EL (cell line): ENCODE data around the gene MEOX1.
A peak's percentile ranks its signal among the peaks of the same experiment; 100 is the strongest.
"Not testable (repeated sequence)": the region's sequence is repeated elsewhere in the genome, so short reads cannot be mapped to it uniquely, and the experiment has no call there.

Experiments
- DNase-seq: peaks from one replicate; pipeline ENCODE4 v3.0.0-alpha.2; 2016

Gene MEOX1

DNA sequence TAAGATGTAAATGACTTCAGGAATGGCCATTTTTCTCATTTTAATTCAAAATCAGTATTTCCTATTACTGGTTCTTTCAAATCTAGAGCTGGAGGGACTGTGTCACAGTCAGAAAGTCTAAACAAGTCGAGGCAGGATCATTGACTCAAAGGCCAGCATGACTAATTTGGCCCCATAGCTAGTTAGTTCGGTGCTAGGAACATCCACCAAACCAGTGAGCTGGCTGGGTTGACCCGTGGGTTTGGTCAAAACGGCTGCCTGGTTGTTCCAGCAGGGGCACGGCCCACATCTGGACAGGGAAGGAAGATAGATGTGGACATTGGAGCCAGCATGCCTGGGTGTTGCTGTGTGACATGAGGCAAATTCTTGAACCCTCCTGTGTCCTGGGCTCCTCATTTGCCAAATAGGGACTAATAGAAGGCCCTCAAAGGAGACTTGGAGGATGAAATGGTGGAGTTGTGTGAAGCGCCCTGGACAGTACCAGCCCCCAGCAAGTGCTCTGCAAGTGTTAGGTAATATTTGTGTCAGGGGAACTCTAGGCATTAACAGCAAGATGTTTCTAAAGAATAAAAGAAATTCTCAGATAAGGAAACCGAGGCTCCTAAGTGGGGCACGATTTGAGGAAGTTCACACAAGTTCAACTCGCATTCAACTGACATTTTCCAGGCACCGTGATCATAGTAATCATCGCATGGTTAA is 46.2 kb downstream of the MEOX1 start:
- DNase-seq, result no peak

DNA sequence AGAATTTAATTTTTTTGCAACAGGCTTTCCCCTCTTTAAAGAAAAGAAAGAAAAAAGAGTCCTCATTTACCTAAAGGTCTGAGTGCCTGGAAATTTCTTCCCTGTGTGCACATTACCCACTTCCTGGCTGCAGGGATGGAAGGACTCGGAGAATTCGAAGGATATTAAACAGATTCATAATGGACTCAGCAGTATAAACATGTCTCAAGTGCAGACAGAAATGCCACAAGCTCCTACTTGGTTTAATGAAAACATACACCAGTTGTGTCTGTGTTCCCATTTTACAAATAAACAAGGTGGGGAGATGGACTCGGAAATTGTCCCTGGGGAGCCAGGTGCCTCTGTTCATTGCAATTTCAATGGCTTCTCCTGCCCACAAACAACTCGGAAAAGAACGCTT is 47.2 kb downstream of the MEOX1 start:
- DNase-seq, result no peak

DNA sequence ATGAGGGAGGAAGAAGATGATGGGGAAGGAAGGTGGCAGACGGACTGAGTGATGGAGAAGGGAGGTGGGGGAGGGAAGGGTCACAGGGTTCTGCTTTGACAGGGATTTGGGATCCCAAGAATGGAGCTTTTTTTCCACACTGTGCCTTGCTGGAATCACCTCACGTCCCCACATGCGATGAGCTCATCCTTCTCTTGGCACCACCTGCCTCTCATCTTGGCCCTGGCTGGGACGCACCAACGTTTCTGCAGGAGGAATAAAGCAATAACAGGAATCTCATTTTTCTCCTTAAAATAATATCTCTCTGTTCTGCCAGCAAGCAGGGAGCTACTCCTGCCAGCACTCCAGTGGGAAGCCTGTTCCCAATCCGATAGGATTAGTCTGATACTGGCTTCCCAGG is 47.8 kb downstream of the MEOX1 start:
- no peak for DNase-seq

DNA sequence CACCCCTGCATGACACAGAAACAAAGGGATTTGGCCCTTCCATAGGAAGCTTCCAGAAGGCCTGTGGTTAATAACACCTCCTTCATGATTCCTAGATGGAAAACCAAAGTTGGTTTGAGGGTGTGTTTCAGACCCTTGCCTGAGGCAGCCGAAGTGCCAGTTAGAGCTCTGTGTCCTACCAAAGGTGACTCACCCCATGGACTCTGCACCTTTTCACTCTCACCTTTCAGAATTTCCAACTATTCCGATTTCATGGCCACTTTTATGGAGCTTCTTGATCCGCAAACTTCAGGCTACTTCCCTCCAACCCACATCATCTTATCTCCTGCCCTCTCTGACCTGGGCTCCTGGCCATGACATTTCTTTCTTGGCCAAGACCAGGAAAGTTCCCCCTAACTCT is 49.2 kb downstream of the MEOX1 start:
- no peak for DNase-seq

DNA sequence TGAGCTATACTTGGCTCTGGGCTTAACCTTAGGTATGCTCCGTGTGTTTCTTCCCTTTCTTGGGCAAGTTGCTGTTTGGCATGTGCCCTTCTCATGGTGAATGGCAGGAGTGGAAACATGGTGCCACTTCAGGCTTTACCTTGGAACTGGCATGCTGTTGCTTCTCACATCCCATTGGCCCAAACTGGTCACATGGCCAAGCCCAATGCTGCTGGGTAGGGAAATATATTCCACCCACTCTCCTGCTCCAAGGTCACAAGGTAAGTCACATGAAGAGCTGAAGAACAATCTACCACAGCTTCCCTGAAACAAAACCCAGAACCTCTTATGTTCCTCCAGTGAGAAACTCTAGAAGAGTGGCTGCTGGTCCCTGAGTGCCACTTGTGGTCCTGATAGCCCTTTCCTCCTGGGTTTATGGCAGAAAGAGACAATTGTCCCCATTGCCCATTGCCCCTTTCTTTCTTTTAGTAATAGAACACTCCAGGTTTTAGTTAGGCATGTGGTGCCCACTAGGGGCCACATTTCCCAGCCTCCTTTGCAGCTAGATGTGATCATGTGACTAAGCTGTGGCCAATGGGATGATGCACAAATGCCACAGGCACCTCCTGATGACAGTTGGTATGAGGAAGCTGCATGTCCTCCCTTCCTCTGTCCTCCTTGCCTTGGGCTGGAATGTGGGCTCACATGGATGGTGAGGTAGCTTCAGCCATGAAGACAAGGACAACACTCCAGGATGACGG is 50.3 kb downstream of the MEOX1 start:
- no peak for DNase-seq

DNA sequence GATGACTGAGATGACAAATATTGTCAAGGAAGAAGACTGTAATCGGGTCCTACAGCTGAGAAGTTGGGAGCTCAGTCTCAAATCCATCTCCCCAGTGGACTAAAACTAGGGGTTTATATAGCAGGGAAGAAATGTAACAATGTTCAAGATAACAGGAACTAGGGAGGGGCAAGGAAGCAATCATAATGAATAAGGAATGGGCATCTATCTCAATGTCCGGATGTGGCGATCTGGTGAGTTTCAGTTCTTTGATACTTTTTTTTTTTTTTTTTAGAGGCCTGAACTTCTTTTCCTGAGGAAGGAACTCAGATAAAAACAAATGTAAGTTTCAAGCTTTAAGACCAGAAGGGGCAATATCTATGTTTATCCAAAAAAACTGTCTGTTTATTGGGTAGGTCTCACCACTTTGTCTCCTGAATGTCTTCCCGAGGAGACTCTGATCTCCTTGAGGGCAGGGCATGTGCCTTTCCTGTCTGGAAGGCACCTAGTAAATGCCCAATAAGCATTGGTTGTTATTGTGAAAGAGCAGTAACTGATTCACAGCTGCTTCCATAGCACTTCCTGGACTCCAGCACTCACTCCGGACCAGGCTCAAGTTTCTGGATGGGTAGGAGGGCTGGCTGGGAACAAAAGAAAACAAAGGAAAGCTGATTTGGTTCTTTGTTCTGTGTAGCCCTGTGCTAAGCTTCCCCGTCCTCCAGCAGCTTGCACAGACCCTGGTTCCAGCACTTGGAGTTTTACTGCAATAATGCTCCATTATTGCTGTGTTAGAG is 51.9 kb downstream of the MEOX1 start:
- no peak for DNase-seq

DNA sequence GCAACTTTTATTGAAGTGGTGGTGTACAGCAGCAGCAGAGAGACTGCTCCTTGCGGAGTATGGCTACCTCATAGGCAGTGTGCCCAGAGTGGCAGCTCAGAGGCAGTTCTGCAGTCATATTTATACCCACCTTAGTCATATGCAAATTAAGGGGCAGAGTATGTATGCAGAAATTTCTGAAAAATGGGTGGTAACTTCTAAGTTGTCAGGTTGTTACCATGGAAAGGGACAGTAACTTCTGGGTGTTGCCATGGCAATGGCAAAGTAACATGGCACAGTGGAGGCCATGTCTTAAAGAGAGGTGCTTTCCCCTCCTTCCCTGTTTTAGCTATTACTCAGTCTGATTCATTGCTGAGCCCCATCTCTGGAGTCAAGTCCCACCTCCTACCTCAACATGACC is 53.4 kb downstream of the MEOX1 start:
- peak; percentile 35 for DNase-seq

DNA sequence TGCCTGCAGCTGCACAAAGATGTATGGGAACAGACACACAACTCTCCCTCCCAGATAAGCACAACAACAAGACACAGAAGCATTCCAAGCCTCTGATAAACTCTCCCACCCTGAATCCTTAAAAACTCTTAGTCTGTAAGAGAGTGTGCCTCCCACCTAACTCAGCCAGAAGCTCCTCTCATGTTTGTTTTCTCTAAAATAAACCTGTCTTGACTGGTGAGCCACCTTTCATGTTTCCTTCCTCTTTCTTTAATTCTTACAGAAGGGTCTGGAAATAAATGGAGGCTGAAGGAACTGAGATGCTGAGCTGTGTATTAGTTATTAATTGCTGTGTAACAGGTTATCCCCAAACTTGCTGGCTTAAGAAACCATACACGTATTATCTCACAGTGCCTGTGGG is 57.2 kb downstream of the MEOX1 start:
- DNase-seq, result no peak

DNA sequence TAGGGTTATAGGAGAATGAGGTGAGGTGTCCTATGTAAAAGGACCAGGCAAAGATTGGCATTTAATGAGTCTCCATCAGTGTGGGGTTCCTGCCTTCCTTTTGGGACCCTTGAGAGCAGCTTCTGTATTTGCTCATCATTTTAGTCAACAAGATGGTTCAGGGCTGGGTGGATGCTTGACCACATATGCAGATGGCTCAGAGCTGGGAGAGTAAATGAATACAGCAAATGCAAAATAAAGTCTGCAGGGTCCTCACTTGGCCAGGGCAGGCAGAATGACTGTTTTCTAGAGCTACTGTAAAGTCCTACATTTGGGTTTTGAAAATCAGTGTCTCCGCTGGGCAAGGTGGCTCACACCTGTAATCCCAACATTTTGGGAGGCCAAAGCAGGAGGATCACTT is 58.4 kb downstream of the MEOX1 start:
- DNase-seq, result no peak

DNA sequence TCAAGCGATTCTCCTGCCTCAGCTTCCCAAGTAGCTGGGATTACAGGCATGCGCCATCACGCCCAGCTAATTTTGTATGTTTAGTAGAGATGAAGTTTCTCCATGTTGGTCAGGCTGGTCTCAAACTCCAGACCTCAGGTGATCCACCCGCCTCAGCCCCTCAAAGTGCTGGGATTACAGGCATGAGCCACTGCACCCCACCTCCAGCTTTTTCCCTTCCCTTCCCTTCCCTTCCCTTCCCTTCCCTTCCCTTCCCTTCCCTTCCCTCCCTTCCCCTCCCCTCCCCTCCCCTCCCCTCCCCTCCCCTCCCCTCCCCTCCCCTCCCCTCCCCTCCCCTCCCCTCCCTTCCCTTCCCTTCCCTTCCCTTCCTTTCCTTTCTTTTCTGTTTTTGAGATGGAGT is 59.2 kb downstream of the MEOX1 start:
- DNase-seq, result not testable (repeated sequence)

DNA sequence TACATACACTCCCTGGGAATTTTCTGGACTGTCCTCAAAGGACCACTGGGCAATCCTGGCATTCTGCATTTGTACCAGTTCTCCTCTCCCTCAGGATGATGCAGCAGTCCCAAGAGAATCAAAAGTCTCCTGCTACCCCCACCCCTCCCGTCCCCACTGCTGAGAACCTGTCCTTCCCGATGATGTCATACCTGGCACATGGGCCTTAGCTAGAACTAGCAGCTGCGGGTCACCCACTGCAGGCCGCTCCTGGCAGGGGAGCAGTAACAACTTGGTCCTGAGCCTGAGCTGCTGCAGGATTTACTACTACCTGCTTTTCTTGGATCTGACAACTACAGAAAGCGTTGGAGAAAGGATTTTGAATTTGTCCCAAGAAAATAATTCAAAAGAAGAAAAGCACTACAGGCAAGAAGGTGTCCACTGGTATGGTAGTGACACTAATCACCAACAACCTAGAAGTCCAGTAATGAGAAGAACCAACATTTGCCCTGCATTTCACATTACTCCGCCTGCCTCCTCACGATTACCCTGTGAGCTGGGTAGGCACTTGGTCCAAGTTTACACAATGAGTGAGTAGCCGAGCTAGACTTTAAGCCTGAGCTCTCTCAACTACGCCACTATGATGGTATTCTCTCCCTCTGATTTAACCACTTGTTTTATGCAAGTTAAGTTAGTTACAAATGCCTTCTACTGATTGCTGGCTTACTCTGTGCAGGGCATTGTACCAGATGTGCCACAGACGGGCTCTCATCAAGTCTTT is 60.3 kb downstream of the MEOX1 start:
- no peak for DNase-seq

DNA sequence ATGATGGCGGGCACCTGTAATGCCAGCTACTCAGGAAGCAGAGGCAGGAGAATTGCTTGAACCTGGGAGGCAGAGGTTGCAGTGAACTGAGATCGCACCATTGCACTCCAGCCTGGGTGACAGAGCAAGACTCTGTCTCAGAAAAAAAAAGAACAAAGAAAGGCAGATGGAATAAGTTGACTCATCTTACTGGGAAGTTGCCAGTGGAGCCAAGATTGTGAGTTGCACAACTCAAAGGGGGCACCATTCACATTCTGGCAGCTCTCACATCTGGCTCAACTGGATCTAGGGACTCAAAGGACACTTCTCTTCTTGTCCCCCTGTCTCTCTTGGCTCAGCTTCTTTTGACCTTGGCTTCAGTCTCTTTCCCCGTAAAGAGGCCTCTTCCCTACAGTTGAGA is 61.9 kb downstream of the MEOX1 start:
- DNase-seq, result peak; percentile 86

DNA sequence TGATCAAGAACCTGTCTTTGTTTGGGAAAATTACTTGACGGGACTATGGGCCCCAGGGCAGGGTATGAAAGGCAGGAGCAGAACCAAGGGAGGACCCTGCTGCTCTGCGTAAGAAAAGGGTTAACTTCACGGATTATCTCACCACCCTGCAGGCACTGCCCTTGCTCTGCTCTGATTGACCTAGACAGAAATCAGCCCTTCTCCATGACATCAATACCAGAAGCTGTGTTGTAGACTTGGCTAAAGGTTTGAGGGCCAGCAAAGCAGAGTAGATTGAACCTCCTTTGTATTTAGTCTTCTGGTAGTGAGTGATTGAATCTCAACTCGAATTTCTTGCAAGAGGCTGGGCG is 62.7 kb downstream of the MEOX1 start:
- no peak for DNase-seq

DNA sequence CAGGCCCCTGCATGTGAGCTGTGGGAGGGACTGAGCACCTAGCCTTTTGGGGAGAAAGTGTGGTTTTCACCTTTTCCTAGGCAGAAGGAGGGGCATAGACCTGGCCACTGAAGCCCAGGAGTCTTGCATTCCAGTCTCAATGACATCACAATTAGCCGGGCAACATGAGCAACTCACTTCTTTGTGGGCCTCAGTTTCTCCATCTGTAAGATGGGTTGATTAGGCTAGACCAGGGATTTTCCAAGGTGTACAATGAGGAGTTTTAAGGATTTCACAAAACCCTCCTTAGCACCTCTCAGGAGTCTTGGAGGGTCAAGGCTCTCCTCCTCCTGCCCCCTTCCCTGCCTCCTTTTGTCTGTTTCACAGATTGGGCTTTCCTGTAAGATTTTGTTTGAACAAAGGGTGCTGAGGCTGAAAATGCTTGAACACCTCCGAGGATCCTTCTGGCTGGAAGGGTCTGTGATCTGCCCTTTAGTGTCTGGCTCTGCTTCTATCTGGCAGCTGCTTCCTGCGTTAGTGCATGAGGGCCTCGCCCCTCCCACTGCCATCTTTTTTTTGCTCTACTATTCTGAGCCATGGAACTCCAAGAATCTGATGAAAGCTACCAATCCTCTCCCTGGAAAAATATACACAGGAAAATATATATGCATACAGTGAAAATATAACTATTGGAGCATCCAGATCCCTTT is 63.2 kb downstream of the MEOX1 start:
- no peak for DNase-seq

DNA sequence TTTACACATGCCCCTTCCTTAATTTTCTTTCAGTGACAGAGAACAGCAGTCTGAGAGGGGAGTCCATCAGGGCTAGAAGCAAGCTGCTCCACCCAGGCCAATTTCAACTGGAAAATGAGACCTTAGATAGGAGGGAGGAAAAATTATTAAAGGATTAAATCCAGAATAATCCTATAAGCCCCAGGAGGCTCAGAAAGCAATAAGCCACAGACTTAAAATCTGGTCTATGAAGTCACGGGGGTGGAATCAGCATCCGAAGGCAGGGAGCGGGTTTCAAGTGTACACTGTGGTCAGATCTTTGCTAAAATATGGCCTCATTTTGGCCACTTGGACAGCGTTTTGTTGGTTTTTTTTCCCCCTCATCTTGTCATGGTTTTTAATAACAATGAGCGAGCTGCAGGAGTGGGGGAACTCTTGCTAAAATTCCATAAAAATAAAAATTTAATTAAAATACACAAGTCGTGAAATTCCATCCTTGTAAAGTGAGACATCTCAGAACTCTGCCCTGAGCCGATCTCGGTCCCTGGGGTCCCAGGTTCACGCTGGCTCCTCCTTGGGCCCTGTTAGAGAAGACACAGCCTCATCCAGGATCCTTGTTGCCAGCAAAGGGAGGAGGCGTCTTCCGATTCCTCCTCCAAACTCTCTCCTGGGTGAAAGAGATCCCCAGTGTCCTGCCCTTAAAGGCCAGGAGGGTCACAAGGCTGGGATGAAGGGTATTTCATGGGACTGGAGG is 63.9 kb downstream of the MEOX1 start:
- no peak for DNase-seq

DNA sequence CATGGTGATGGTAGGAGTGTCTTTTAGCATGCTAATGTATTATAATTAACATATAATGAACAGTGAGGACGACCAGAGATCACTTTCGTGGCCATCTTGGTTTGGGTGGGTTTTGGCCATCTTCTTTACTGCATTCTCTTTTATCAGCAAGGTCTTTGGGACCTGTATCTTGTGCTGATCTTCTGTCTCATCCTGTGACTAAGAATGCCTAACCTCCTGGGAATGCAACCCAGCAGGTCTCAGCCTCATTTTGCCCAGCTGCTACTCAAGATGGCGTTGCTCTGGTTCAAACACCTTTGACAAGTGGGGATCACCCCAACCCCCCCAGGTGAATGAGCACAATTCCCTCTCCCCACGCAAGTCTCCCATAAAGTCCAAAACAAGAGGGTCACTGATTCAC is 66.3 kb downstream of the MEOX1 start:
- DNase-seq, result no peak

DNA sequence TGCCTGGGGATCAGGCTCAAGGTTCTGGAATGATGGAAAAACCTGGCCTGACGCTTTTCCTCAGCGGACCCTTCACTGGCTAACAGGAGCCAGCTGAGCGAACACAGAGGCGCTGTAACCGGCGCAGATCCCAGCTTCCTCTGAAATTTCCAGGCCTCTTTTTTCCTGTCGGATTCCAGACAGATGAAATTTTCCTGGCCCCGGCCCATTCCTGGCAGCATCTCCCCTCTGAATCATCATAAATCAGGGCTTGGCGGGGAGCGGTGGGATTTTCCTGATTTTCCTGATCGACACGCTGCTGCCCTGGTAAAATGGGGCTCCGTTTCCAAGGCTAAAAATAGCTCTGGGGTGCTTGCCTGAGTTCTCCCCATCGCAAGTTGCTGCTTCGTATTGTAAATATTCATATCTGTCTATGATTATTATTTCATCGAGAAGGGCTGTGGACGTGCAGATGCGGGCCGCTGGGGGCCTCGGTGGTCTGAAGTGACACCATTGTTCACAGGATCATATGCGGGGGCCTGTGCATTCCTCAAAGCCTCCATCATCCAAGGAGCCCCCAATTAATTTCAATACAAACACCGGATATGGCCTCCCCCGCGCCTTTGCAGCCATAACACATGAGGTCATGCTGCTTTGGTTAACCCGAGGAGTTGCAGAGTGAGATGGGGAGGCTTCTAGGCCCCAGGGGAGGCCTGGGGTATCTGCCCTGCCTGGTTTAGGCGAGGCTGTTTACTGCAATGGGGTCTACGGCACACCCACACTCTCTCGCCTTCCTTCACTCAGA is 69.8 kb downstream of the MEOX1 start:
- DNase-seq, result peak; percentile 93

DNA sequence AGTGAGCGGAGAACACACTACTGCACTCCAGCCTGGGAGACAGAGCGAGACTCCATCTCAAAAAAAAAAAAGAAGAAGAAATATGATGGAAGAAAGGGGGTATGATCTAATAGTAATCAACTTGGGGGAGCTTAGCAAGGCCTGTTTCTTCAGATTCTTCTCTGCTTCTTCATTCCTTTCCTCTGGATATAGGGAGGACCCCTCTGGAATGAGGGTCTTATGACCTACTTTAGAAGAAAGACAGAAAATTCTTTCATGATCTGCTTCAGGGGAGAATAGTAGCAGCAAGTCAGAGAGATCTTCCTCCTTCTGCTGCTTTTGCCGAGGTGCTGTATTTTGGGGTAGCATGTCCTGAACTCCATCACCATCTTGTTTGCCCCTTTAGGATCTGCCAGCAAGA is 70.7 kb downstream of the MEOX1 start:
- DNase-seq, result no peak
